Amniotic stem cell (primary cell): ENCODE data around the gene FXYD5.

Experiments used
- DNase-seq: peaks from one replicate; lab custom pipeline; 2025; lab: John Stamatoyannopoulos, UW

The FXYD5 gene

GRCh38 chr19:35214766-35215422 is 60.4 kb downstream of the FXYD5 start:
- no peak for DNase-seq

- no peak for DNase-seq
Observed at GRCh38 chr19:35216016-35216832, 61.7 kb downstream of the FXYD5 start.

- DNase-seq, result no peak
Observed at GRCh38 chr19:35216833-35217648, 62.5 kb downstream of the FXYD5 start.

GRCh38 chr19:35217649-35217990 is 63.1 kb downstream of the FXYD5 start:
- DNase-seq, result no peak

GRCh38 chr19:35219008-35219407 is 64.5 kb downstream of the FXYD5 start:
- no peak for DNase-seq
